Measurements from ENCODE around the gene C1orf115.

- TF ChIP-seq, protein P1, sequence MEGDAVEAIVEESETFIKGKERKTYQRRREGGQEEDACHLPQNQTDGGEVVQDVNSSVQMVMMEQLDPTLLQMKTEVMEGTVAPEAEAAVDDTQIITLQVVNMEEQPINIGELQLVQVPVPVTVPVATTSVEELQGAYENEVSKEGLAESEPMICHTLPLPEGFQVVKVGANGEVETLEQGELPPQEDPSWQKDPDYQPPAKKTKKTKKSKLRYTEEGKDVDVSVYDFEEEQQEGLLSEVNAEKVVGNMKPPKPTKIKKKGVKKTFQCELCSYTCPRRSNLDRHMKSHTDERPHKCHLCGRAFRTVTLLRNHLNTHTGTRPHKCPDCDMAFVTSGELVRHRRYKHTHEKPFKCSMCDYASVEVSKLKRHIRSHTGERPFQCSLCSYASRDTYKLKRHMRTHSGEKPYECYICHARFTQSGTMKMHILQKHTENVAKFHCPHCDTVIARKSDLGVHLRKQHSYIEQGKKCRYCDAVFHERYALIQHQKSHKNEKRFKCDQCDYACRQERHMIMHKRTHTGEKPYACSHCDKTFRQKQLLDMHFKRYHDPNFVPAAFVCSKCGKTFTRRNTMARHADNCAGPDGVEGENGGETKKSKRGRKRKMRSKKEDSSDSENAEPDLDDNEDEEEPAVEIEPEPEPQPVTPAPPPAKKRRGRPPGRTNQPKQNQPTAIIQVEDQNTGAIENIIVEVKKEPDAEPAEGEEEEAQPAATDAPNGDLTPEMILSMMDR (conservative IDR thresholded peaks at IDR 0.05; ENCODE audit: low read length) = no peak
- TF ChIP-seq EZH2phosphoT487 (IDR thresholded peaks at IDR 0.05; ENCODE audit: borderline replicate concordance) = no peak
These were observed 47.9 kb upstream of the C1orf115 start for GRCh38 chr1:220642285-220642684.
